Choroid plexus epithelial cell (primary cell): ENCODE measurements around the gene TWF2.

ENCODE experiments used
- DNase-seq: peaks from one replicate; pipeline ENCODE4 v3.0.0-alpha.2; 2010; ENCODE audit warnings: low read depth
- H3K4me3 ChIP-seq: 2 replicates; pipeline ENCODE4 v1.5.1; 2011; ENCODE audit warnings: low read depth, mild to moderate bottlenecking, control low read depth, low read length, moderate library complexity
- CTCF ChIP-seq: conservative IDR thresholded peaks from 2 replicates; pipeline ENCODE4 v1.5.1; 2011; ENCODE audit warnings: low read depth, mild to moderate bottlenecking, control low read depth, inconsistent platforms, low read length, moderate library complexity

Gene TWF2

GRCh38 chr3:52200981-52201679 is 37.8 kb downstream of the TWF2 start:
- peak; percentile 36 for DNase-seq
- TF ChIP-seq CTCF = no peak
- H3K4me3 ChIP-seq = no peak overlapping the region

DNA sequence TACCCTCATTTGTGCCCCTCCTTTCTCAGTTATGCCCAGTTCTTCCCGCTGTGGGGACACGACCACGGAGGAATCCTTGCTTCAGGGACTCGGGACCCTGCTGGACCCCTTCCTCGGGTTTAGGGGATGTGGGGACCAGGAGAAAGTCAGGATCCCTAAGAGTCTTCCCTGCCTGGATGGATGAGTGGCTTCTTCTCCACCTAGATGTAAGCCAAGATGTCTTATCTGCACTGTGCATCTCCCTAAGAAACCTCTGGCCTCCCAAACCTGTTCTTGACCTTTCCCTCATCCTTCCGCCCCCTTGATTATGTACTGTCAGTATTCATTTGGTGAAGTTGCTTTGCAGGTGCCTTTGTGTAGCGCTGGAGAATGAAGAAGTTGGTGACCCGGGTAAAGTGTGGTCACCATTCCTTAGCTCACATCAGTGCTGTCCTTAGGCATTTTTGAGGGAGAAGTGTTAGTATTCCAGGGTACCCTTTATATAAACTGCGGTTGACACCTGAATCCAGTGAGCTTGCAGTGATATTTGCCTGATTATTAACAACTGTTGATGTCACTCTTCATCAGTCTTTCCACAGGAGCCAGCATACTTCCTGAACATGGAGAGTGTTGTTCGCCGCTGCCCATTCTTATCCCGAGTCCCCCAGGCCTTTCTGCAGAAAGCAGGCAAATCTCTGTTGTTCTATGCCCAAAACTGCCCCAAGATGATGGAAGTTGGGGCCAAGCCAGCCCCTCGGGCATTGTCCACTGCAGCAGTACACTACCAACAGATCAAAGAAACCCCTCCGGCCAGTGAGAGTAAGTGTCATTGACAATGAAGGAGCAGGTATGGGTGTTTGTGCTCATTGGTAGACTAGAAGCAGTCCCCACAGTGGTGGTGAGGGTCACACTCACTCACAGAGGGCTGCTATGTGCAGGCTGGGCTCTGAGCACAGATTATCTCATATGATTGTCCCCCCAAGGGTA is 40.0 kb downstream of the TWF2 start:
- TF ChIP-seq CTCF = no peak
- peak overlapping the region; percentile 96 for H3K4me3 ChIP-seq
- DNase-seq = no peak

DNA sequence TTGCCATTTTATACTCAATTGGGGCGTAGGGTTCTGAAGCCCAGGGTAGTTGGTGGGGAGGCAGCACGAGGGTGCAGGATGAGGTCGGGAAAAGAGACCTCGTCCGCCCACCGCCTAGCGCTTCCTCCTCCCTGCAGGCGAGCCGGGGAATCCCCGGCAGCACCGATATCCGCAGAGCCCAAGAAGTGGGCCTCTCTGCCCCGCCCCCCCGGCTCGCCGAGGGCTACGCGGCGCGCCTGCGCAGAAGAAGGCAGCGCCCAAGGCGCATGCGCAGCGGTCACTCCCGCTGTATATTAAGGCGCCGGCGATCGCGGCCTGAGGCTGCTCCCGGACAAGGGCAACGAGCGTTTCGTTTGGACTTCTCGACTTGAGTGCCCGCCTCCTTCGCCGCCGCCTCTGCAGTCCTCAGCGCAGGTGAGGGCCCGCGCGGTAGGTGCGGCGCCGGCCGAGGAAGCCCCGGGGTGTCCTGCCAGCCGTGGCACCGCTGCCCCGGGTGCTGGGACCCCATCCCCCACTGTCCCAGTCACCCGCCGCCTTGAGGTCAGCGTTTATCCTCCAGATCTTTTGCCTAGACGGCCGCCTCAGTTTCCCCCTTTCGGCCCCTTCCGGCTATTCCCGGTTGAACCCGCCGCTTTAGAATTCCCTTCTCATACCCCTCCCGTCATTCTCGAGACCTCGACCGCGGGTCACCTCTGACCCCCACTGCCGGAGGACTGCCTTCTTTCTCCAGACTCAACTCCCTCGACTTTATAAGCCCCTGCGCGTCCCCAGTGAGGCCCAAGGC is 40.9 kb downstream of the TWF2 start, which contains the start of gene ALAS1:
ALAS1 (plus strand) TSS at position 319 of the 784 bp plus-strand sequence. CDS start 1,082 bp downstream, outside the sequence.
- TF ChIP-seq CTCF = no peak
- peak; percentile 91 for DNase-seq
- H3K4me3 ChIP-seq = peak within 1 kb of the TSS; percentile 96

GRCh38 chr3:52197499-52197841 is 41.5 kb downstream of the TWF2 start:
- peak overlapping the region; percentile 96 for H3K4me3 ChIP-seq
- no peak for DNase-seq
- TF ChIP-seq CTCF = no peak

DNA sequence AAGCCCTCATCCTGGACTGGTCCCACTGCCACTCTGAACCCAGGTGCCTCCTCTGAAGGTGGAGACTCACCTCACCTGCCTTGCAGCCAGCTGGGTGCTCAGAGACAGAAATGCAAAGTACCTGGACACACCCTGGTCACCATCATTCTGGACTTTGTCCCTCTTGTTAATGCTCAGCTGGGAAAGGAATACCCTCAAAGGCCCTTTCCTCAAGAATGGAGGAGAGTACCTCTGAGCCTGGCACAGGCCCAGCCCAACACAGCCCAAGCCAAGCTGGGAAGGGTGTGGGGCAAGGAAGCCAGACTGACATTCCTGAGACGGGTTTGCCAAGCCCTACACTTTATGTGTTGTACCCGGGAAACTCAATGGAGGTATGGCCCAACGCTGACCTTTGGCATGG is 42.0 kb downstream of the TWF2 start:
- DNase-seq = no peak
- no peak for TF ChIP-seq CTCF
- no peak overlapping the region for H3K4me3 ChIP-seq

DNA sequence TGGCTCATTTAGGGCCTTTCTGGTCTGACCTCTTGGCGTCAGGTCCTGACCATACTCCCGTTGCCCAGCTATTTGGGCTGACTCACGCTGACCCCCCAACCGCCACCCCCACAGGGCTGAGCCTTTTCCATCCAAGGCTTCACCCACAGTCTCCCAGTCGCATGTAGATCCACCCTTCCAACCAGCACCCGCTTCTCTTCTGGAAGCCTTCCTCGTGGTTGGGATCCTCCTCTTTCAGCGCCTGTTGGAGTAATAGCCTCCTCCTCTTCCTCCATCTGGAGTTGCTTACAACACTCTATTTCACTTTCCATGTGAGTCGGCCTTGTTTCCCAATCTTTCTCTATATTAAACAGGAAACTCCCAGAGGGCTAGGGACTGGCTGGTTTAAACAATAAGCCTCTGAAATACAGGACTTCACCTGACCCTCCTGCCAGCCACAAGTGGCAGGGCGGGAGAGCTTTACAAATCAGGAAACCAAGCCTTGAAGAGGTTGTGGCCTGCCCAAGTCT is 43.1 kb downstream of the TWF2 start:
- H3K4me3 ChIP-seq = no peak overlapping the region
- no peak for TF ChIP-seq CTCF
- DNase-seq = peak; percentile 57
